Nephron progenitor cell (in vitro differentiated cells): ENCODE data around the gene NRROS.

Experiments
- DNase-seq: peaks from one replicate; pipeline ENCODE4 v3.0.0; 2021
- H3K27ac Mint-ChIP-seq: 2 replicates; pipeline ENCODE4 v1.8.0; 2021; ENCODE audit warnings: mild to moderate bottlenecking, moderate library complexity, mixed read lengths
- H3K27me3 Mint-ChIP-seq: 2 replicates; pipeline ENCODE4 v1.8.0; 2021; ENCODE audit warnings: mild to moderate bottlenecking, low read depth, mixed read lengths; ENCODE audit not compliant: poor library complexity
- H3K36me3 Mint-ChIP-seq: 2 replicates; pipeline ENCODE4 v1.8.0; 2021; ENCODE audit warnings: low read depth, mixed read lengths
- H3K4me1 Mint-ChIP-seq: 2 replicates; pipeline ENCODE4 v1.8.0; 2021; ENCODE audit warnings: mixed read lengths
- H3K4me3 Mint-ChIP-seq: 2 replicates; pipeline ENCODE4 v1.8.0; 2021; ENCODE audit warnings: mild to moderate bottlenecking, moderate library complexity, mixed read lengths
- H3K9me3 Mint-ChIP-seq: 2 replicates; pipeline ENCODE4 v1.8.0; 2021; ENCODE audit warnings: mild to moderate bottlenecking, moderate library complexity, mixed read lengths
- CTCF ChIP-seq: fragments of 200-600 bp; sonication (generic); IDR thresholded peaks from 2 replicates; pipeline ENCODE4 v1.5.0; 2021; ENCODE audit warnings: antibody characterized with exemption

The NRROS gene

GRCh38 chr3:196660381-196661166, 21.1 kb downstream of the NRROS start:
- H3K27ac Mint-ChIP-seq: no peak overlapping the region
- no peak for TF ChIP-seq CTCF
- H3K4me3 Mint-ChIP-seq: no peak overlapping the region
- H3K36me3 Mint-ChIP-seq: no peaks in the 10 kb centered on the region
- peaks cover 3% of the 10 kb centered on the region for H3K27me3 Mint-ChIP-seq
- no peak for DNase-seq
- no peaks in the 10 kb centered on the region for H3K9me3 Mint-ChIP-seq
- peaks cover 11% of the 10 kb centered on the region for H3K4me1 Mint-ChIP-seq

- Mint-ChIP-seq H3K27me3 (peaks cover 3% of the 10 kb centered on the region), H3K4me3 (no peak overlapping the region), H3K4me1 (peaks cover 19% of the 10 kb centered on the region), H3K9me3 (no peaks in the 10 kb centered on the region), H3K36me3 (no peaks in the 10 kb centered on the region), H3K27ac (no peak overlapping the region)
- no peak for TF ChIP-seq CTCF
- no peak for DNase-seq
These were observed 21.9 kb downstream of the NRROS start for GRCh38 chr3:196661400-196661799.

GRCh38 chr3:196662033-196662432, 22.5 kb downstream of the NRROS start:
- no peak overlapping the region for H3K27ac Mint-ChIP-seq
- no peaks in the 10 kb centered on the region for H3K9me3 Mint-ChIP-seq
- no peaks in the 10 kb centered on the region for H3K36me3 Mint-ChIP-seq
- peaks cover 3% of the 10 kb centered on the region for H3K27me3 Mint-ChIP-seq
- no peak for DNase-seq
- no peak for TF ChIP-seq CTCF
- H3K4me3 Mint-ChIP-seq: no peak overlapping the region
- peaks cover 24% of the 10 kb centered on the region for H3K4me1 Mint-ChIP-seq

- H3K27me3 Mint-ChIP-seq: peaks cover 3% of the 10 kb centered on the region
- no peak for TF ChIP-seq CTCF
- no peak overlapping the region for H3K4me3 Mint-ChIP-seq
- H3K4me1 Mint-ChIP-seq: peaks cover 24% of the 10 kb centered on the region
- no peaks in the 10 kb centered on the region for H3K36me3 Mint-ChIP-seq
- peak overlapping the region; percentile 46 for H3K27ac Mint-ChIP-seq
- no peak for DNase-seq
- no peaks in the 10 kb centered on the region for H3K9me3 Mint-ChIP-seq
These were observed 23.4 kb downstream of the NRROS start for GRCh38 chr3:196662711-196663571.

- H3K4me1 Mint-ChIP-seq: peaks cover 31% of the 10 kb centered on the region
- peaks cover 8% of the 10 kb centered on the region for H3K27me3 Mint-ChIP-seq
- DNase-seq: no peak
- peaks cover 3% of the 10 kb centered on the region for H3K9me3 Mint-ChIP-seq
- no peak overlapping the region for H3K4me3 Mint-ChIP-seq
- peak overlapping the region; percentile 77 for H3K27ac Mint-ChIP-seq
- H3K36me3 Mint-ChIP-seq: no peaks in the 10 kb centered on the region
- no peak for TF ChIP-seq CTCF
These were observed 26.7 kb downstream of the NRROS start for GRCh38 chr3:196666001-196666867.
